IMR-90 (cell line): ENCODE measurements around the gene DICER1. TPM values are rescaled to one million over a fixed set of nuclear protein-coding genes. Genes with fewer than 3 reads are reported as not detected.

Experiments used
- ATAC-seq: fragments of 200-7000 bp; cut with Tn5 transposase; 2 replicates; pipeline ENCODE4 v1.9.1; 2020; ENCODE audit warnings: low read depth, mild to moderate bottlenecking, moderate library complexity
- BruUV-seq: library from RNA; stranded (reverse); fragments of 400-500 nt; replicated peaks from 2 replicates; lab custom pipeline; 2021; lab: Mats Ljungman, UMichigan
- CTCF ChIA-PET: fragments of 300-600 bp; formaldehyde crosslinking; extraction: SDS; loops from one replicate; lab custom pipeline; 2021; ENCODE audit warnings: antibody characterized with exemption; lab: Yijun Ruan, JAX
- POLR2A ChIA-PET: fragments of 300-600 bp; sonication (Branson Sonifier 250); formaldehyde crosslinking; loops from one replicate; lab custom pipeline; 2022; ENCODE audit warnings: antibody characterized with exemption; ENCODE audit not compliant: unreplicated experiment; lab: Charles Lee
- DNase-seq: peaks from one replicate; pipeline ENCODE4 v3.0.0; 2013
- H2AFZ ChIP-seq: replicated peaks from 2 replicates; pipeline ENCODE3; 2013; ENCODE audit warnings: low read length, mild to moderate bottlenecking; ENCODE audit not compliant: poor library complexity
- H2AK5ac ChIP-seq: 2 replicates; pipeline ENCODE4 v1.6.1; 2013; ENCODE audit warnings: low read depth, low read length, inconsistent platforms
- H2AK9ac ChIP-seq: replicated peaks from 2 replicates; pipeline ENCODE3; 2013; ENCODE audit warnings: mild to moderate bottlenecking, low read depth, low read length, moderate library complexity; ENCODE audit not compliant: poor library complexity
- H2BK120ac ChIP-seq: 2 replicates; pipeline ENCODE4 v1.6.1; 2013; ENCODE audit warnings: low read depth, low read length, inconsistent platforms
- H2BK15ac ChIP-seq: 3 replicates; pipeline ENCODE4 v1.6.1; 2013; ENCODE audit warnings: low read depth, low read length, inconsistent platforms
- H2BK20ac ChIP-seq: 2 replicates; pipeline ENCODE4 v1.6.1; 2013; ENCODE audit warnings: low read depth, mild to moderate bottlenecking, inconsistent platforms, low read length, moderate library complexity
- H2BK5ac ChIP-seq: 2 replicates; pipeline ENCODE4 v1.6.1; 2013; ENCODE audit warnings: mild to moderate bottlenecking, low read depth, low read length, inconsistent platforms; ENCODE audit not compliant: poor library complexity, severe bottlenecking
- H3K14ac ChIP-seq: replicated peaks from 2 replicates; pipeline ENCODE4 v1.6.1; 2013; ENCODE audit warnings: low read depth, low read length, inconsistent platforms
- H3K18ac ChIP-seq: 2 replicates; pipeline ENCODE4 v1.6.1; 2013; ENCODE audit warnings: low read depth, low read length, control low read depth
- H3K23ac ChIP-seq: 2 replicates; pipeline ENCODE4 v1.6.1; 2013; ENCODE audit warnings: low read depth, low read length, inconsistent platforms
- H3K27ac ChIP-seq: 2 replicates; pipeline ENCODE4 v1.5.1; 2013; ENCODE audit warnings: mild to moderate bottlenecking, control low read depth, low read length; ENCODE audit not compliant: insufficient read depth
- H3K27me3 ChIP-seq: 2 replicates; pipeline ENCODE4 v1.6.1; 2013; ENCODE audit warnings: low read length; ENCODE audit not compliant: control insufficient read depth, insufficient read depth
- H3K36me3 ChIP-seq: 2 replicates; pipeline ENCODE4 v1.6.1; 2013; ENCODE audit warnings: low read length, mixed read lengths; ENCODE audit not compliant: control insufficient read depth, insufficient read depth
- H3K4ac ChIP-seq: 2 replicates; pipeline ENCODE4 v1.6.1; 2013; ENCODE audit warnings: low read depth, low read length, inconsistent platforms
- H3K4me1 ChIP-seq: 2 replicates; pipeline ENCODE4 v1.6.1; 2013; ENCODE audit warnings: low read length, mixed read lengths; ENCODE audit not compliant: control insufficient read depth, insufficient read depth
- H3K4me2 ChIP-seq: 2 replicates; pipeline ENCODE4 v1.6.1; 2013; ENCODE audit warnings: low read depth, mild to moderate bottlenecking, control low read depth, low read length, moderate library complexity
- H3K4me3 ChIP-seq: 2 replicates; pipeline ENCODE4 v1.5.1; 2013; ENCODE audit warnings: low read depth, mild to moderate bottlenecking, control low read depth, low read length, moderate library complexity; ENCODE audit not compliant: insufficient read depth
- H3K56ac ChIP-seq: 2 replicates; pipeline ENCODE4 v1.6.1; 2013; ENCODE audit warnings: low read length, inconsistent platforms; ENCODE audit not compliant: insufficient read depth; ENCODE audit errors: extremely low read depth
- H3K79me1 ChIP-seq, 2 experiments: 2 replicates each; pipeline ENCODE4 v1.6.1; 2013; ENCODE audit warnings: low read length in 2 of 2, inconsistent platforms in 1 of 2, low read depth in 1 of 2
- H3K9ac ChIP-seq: 2 replicates; pipeline ENCODE4 v1.6.1; 2013; ENCODE audit warnings: low read depth, low read length, control low read depth
- H3K9me1 ChIP-seq: 2 replicates; pipeline ENCODE4 v1.6.1; 2013; ENCODE audit warnings: low read length, inconsistent platforms; ENCODE audit not compliant: insufficient read depth
- H3K9me3 ChIP-seq: 2 replicates; pipeline ENCODE4 v1.6.1; 2013; ENCODE audit warnings: low read length; ENCODE audit not compliant: control insufficient read depth, insufficient read depth
- H4K20me1 ChIP-seq: 2 replicates; pipeline ENCODE4 v1.6.1; 2013; ENCODE audit warnings: low read length, inconsistent platforms; ENCODE audit not compliant: insufficient read depth
- H4K5ac ChIP-seq: 2 replicates; pipeline ENCODE4 v1.6.1; 2013; ENCODE audit warnings: mild to moderate bottlenecking, low read depth, low read length, control low read depth
- H4K8ac ChIP-seq, 2 experiments: 2 replicates each; pipeline ENCODE4 v1.6.1; 2013; ENCODE audit warnings: low read depth in 2 of 2, low read length in 2 of 2, control low read depth in 1 of 2, inconsistent platforms in 1 of 2
- H4K91ac ChIP-seq: 2 replicates; pipeline ENCODE4 v1.6.1; 2013; ENCODE audit warnings: low read depth, low read length, inconsistent platforms; ENCODE audit not compliant: insufficient read depth
- CTCF ChIP-seq: conservative IDR thresholded peaks from 2 replicates; pipeline ENCODE4 v1.5.1; 2012; ENCODE audit warnings: mild to moderate bottlenecking, low read depth, low read length, improper control_type of control experiment
- WGBS, 2 experiments: methylation state at CpG; one replicate each; pipeline versions ENCODE4 v1.1.5 to v1.1.7; 2013; ENCODE audit warnings: missing lambda C conversion rate in 2 of 2; ENCODE audit not compliant: insufficient read length in 1 of 2; ENCODE audit errors: extremely low coverage in 2 of 2; 5-methylcytosine and 5-hydroxymethylcytosine counted together
- dilution Hi-C: fragments of 300-500 bp; cut with HindIII; formaldehyde crosslinking; loops from one replicate; pipeline ENCODE4 v1.14.3; 2018; ENCODE audit warnings: low sequenced_read_pairs; ENCODE audit not compliant: unreplicated experiment
- in situ Hi-C: fragments of 300-500 bp; cut with MboI; formaldehyde crosslinking; loops from 3 replicates; pipeline ENCODE4 v1.14.3; 2019; ENCODE audit warnings: low sequenced_read_pairs, inconsistent platforms, mixed read lengths
- intact Hi-C: fragments of 100-400 bp; cut with micrococcal nuclease; formaldehyde crosslinking; loops from 2 replicates; pipeline ENCODE4 v1.10.0; 2022
- polyA plus RNA-seq, 3 experiments: library from polyadenylated mRNA; depleted of rRNA; stranded (reverse); fragments of >200 nt; gene quantifications; 2 replicates each; pipeline ENCODE4 v1.2.3, GENCODE V29; 2012; ENCODE audit warnings: low replicate concordance in 1 of 3
- total RNA-seq: library from RNA; depleted of rRNA; stranded (reverse); fragments of >200 nt; gene quantifications from 2 replicates; pipeline ENCODE4 v1.2.3, GENCODE V29; 2012

DICER1 gene
- total and polyA plus RNA-seq, 2 of the 4 experiments (the other 2 are of a cell fraction), result 9.7 to 49.5 TPM

- Histone ChIP-seq H4K5ac (no peak overlapping the region), H3K79me1 (no peaks in the 10 kb centered on the region), H3K56ac (no peak overlapping the region), H3K27me3 (no peaks in the 10 kb centered on the region), H3K23ac (no peak overlapping the region), H3K36me3 (no peaks in the 10 kb centered on the region), H3K4me3 (no peak overlapping the region), H2AK5ac (no peak overlapping the region), H4K8ac (no peak overlapping the region), H2BK20ac (no peak overlapping the region), H2AK9ac (no peak overlapping the region), H2BK120ac (no peak overlapping the region), H3K14ac (no peak overlapping the region), H3K18ac (no peak overlapping the region), H3K9me3 (no peaks in the 10 kb centered on the region), H2BK5ac (no peak overlapping the region), H2AFZ (no peak overlapping the region), H3K9ac (no peak overlapping the region), H3K27ac (no peak overlapping the region), H3K9me1 (no peaks in the 10 kb centered on the region), H2BK15ac (no peak overlapping the region), H3K4ac (no peak overlapping the region), H4K91ac (no peak overlapping the region), H4K20me1 (no peaks in the 10 kb centered on the region), H3K4me1 (no peaks in the 10 kb centered on the region), H3K4me2 (no peak overlapping the region)
- in situ Hi-C loops, result no loop called here
- ChIA-PET POLR2A (no interaction called here), CTCF (no interaction called here)
- intact Hi-C loops, result no loop called here
- dilution Hi-C loops, result no loop called here
- no peak for TF ChIP-seq CTCF
- WGBS, 2 experiments, result 33% methylated on average over 1 of the region's 3 CpGs; no CpG with 5 or more reads in 1 of the 2 experiments
- ATAC-seq, result no peak
- BruUV-seq, result no TSS peak
- no peak for DNase-seq
Observed at GRCh38 chr14:95165517-95165916, 8.2 kb upstream of the DICER1 start.
